C4-2B (cell line): ENCODE results near the gene GRPEL2.
A peak's percentile ranks its signal among the peaks of the same experiment; 100 is the strongest.

Source experiments
- H3K27ac ChIP-seq: fragments of 450-650 bp; 2 replicates; pipeline ENCODE4 v1.5.1; 2017
- CTCF ChIP-seq: fragments of 450-650 bp; conservative IDR thresholded peaks from 2 replicates; pipeline ENCODE4 v1.5.1; 2017; ENCODE audit warnings: mild to moderate bottlenecking
- ZFX ChIP-seq: fragments of 450-650 bp; IDR thresholded peaks from 2 replicates; pipeline ENCODE4 v1.6.1; 2017

The GRPEL2 gene

DNA sequence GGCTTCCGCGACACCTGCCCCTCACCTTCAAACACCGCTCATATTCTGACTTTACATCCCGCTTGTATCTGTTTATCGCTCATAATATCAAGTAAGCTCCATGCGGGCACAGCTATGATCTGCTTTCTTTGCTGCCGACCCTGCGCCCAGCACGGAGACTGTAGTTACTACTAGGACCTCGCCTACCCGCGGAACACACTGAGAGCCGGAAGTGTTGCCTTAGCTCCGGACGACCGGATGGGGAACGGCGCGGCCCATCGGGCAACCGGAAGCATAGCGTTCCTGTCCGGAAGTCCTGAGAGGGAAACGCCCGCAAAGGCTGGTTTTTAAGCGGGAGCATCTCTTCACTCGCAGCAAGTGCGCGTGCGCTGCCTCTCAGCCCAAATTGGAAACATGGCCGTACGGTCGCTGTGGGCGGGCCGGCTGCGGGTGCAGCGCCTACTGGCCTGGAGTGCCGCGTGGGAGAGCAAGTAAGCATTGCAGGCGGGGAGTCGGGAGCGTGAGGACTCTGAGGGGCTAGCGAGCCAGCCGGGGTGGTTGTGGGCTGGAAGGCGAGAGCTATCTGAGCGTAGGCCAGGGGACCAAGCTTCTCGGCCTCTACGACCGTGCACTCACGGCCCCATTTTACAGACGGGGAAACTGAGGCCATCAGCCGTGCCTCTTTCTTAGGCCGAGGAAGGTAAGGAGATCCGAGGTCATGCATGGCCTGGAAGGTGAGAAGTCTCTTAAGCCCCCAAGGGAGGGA, at the start of gene GRPEL2:
TSS of gene GRPEL2 (plus strand) at position 353 of the 745 bp plus-strand sequence. CDS start at position 394, 41 bp downstream.
- peak within 1 kb of the TSS; percentile 89 for H3K27ac ChIP-seq
- TF ChIP-seq CTCF (no peak), ZFX (peak; percentile 88)

DNA sequence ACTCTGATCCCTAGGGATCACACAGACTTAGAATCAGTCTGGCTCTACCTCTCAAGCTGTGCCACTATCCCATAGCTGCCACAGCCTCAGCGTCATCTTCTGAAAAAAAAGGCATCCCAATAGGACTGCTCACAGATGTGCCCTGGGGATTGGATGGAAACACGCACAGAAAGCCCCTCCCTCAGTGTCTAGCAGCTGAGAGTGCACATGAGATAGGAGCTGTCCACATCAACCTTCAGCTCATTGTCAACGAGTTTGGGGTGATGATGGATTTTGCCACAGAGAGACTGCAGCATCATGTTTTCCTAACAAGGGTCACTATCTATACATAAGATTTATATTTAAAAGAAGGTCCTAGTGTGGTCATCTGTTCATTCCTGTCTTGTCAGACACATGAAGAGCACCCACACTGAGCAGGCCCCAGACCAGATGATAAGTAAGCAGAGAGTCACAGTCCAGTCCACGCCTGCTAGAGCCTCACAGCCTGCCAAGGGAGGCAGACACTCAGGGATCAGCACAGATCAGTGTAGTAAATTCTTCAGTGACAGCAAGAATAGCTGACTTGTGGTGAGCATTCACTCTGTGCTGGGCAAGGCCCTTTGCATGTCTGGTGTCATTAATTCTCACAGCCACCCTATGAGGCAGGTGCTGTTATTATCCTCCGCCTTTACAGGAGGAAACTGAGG, 47.8 kb upstream of the GRPEL2 start:
- no peak for TF ChIP-seq ZFX
- TF ChIP-seq CTCF, result no peak
- H3K27ac ChIP-seq, result no peak overlapping the region

- no peak overlapping the region for H3K27ac ChIP-seq
Measured at GRCh38 chr5:149298163-149298562, 47.1 kb upstream of the GRPEL2 start.

GRCh38 chr5:149298842-149299404, 46.4 kb upstream of the GRPEL2 start:
- no peak overlapping the region for H3K27ac ChIP-seq
- TF ChIP-seq CTCF (no peak), ZFX (no peak)

More at GRCh38 chr5:149298163-149298562, 47.1 kb upstream of the GRPEL2 start:
- TF ChIP-seq ZFX (no peak), CTCF (no peak)

- no peak overlapping the region for H3K27ac ChIP-seq
- TF ChIP-seq ZFX (no peak), CTCF (no peak)
Measured at GRCh38 chr5:149299451-149300054, 45.7 kb upstream of the GRPEL2 start.

- TF ChIP-seq CTCF, result no peak
- TF ChIP-seq ZFX, result no peak
- no peak overlapping the region for H3K27ac ChIP-seq
Measured at GRCh38 chr5:149300441-149300840, 44.9 kb upstream of the GRPEL2 start.
